ENCODE data around the gene CNOT4.
"Not testable (repeated sequence)": the region's sequence is repeated elsewhere in the genome, so short reads cannot be mapped to it uniquely, and the experiment has no call there.

CNOT4 gene

DNA sequence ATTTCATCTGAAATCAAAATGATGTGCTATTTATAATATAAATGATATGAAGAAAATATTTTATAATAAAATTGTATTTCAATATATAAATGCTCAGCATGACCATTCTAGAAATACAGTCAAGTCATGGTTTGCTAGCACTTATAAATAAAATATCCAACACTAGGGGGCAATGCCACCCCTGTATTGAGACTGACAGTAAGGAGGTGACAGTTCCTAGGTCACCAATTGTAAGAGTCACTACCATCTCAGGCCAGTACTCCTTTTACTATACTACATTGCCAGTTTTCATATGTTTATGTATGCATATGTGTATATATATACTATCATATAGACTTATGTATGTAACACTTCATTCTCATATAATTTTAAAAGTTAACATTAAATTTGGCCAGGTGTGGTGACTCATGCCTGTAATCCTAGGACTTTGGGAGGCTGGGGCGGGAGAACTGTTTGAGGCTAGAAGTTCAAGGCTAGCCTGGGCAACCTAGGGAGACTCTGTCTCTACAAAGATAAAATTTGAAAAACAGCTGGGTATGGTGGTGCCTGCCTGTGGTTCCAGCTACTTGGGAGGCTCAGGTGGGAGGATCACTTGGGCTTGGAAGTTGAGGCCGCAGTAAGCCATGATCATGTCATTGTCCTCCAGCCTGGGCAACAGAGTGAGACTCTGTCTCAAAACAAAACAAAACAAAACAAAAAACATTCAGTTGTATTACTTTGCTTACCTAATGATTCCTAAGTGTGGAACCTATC is 2.4 kb upstream of the CNOT4 start:
- peak; percentile 25 for DNase-seq

DNA sequence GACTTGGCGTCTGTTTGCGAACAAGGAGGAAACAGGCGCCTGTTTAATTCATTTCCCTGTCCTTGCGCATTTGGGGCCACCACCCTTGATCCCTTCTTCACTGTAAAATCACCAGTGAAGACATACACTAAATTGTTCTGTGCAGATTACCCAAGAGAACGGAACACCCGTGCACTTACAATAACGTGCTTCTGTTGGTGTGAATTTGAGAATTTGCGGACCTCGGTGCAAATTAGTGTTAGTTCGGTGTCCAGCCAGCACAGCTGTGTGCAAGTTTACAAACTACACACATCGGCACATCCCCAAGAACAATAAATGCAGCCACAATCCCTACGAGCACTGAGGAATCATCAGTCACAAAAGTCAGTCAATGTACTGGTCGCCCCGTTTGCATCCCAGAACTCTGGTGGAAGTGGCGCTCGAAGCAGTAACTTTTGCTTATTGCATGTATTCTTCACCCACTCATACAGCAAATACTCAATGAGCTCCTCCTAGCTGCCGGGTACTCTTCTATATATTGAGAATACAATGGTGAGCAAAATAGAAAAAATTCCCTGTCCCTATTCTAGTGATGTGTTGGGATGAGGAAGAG is 786 bp upstream of the CNOT4 start:
- no peak for DNase-seq

DNA sequence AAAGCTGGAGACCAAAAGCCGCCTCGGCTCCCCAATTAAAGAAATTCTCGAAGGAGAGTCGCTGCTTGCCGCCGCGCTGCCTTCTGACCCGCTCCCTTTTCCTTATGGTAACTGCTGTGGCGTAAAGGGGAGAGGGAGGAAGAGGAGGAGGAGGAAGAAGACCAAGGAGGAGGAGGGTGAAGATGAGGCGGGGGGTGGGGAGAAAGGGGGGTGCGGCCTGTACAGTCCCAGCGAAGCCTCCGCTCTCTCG is 388 bp downstream of the CNOT4 start:
- no peak for DNase-seq

DNA sequence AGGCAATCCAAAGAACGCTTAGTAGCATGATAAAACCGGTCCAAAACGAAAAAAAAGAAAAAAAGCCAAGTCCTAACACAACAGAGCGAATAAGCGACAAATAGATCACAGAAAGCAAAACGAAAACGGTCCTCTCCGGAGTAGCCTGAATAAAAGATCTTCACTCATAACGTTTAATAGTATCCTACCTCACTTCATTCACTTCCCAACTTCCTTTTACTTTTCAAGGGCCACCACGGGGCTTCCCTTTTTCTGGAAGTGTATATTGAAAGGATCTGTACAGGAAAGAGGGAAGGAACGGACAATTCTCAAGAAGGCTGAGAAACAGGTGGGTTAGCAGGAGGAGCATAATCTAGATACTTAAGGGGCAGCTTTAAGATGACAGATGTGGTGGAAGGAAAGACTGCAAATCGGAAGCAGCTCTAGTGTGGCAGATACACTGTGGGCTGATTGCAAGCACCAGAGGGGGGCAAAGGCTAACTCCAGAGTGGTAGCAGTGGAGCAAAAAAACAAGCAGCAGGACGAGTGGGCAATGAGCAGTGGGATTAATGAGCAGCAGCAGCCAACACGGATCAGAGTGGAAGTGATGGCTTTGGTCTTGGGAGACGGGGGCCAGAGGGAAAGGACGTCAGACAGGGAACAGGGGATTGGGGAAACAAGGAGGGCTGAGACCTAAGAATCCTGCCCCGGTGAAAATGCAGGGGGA is 866 bp downstream of the CNOT4 start:
- DNase-seq, result no peak

DNA sequence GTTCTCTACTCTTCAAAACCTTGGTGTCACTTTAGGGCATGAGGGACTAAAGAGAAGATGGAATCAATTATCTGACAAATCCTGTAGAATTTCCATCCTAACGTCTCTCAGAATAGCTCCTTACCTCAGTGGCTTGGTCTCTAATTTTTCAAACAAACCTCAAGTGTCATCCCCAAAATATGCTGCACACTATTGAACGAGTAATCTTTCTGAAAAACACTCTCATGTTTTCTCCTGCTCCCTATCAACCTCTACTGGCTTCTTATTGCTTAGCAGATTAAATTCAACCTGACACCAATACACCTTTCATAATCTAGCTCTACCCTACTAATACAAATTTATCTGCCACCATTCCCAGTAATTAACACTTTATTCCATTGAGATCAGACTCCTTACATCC is 8.5 kb downstream of the CNOT4 start:
- DNase-seq, result no peak

DNA sequence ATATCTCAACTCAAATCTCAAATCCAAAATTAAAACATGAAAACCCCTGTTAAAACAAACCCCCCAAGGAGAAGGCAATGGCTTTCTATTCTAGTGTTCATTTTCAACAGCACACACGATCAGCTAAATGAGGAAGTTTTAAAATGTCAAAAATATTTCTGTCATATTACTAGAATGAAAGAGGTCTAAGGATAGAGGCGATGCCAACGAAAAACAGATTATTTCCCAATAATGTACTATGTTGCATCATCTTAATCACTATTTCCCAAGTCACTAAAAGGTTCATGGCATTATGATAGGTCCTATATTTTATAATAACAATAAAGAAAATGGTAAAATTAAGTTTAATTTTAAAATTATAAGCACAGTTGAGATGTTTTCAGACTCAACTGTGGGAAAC is 10.1 kb downstream of the CNOT4 start:
- no peak for DNase-seq

DNA sequence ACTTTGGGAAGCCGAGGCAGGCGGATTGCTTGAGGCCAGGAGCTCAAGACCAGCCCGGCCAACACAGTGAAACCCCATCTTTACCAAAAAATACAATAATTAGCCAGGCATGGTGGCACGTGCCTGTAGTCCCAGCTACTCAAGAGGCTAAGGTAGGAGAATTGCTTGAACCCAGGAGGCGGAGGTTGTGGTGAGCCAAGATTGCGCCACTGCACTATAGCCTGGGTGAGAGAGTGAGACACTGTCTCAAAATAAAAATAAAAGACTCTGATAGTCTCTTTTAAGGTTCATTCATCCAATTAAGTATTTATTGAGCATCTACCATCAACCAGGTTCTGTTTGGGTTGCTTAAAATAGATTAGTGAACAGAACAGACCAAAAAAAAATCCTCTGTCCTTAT is 12.7 kb downstream of the CNOT4 start:
- DNase-seq, result not testable (repeated sequence)

DNA sequence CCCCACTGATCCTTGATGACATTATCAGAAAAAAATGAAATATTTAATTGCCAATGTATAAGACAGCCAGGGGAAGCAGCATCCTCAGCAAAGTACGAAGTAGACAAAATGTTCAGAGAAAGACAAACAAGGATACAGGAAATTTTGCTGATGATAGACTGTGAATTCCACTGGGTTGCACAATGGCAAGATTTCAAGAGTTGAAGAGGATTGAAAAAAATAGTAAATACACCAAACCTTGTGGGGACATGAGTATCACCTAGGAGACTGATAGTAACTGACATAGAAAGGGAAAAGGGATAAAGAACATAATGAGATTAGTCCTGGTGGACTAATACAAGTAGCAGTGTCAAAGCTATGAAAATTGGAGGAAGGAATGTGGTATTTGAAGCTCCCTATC is 16.5 kb downstream of the CNOT4 start:
- no peak for DNase-seq

DNA sequence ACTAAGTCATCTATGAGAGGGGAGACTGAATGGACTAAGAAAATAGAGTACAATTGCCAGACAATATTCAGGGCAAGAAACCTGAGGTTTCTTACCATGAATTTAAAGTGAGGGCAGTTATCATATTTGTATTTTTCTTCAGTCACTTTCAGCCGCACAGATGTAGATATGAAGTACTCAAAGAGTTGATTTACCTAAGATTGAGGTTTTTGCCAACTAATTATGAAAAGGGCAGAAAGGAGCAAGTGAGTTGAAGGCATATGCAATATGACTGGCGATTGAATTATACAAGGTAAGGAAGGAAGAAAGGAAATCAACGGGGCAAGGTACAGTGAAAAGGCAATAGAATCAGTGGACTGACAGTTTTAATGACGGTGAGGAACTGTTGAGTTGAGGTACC is 17.8 kb downstream of the CNOT4 start:
- no peak for DNase-seq

DNA sequence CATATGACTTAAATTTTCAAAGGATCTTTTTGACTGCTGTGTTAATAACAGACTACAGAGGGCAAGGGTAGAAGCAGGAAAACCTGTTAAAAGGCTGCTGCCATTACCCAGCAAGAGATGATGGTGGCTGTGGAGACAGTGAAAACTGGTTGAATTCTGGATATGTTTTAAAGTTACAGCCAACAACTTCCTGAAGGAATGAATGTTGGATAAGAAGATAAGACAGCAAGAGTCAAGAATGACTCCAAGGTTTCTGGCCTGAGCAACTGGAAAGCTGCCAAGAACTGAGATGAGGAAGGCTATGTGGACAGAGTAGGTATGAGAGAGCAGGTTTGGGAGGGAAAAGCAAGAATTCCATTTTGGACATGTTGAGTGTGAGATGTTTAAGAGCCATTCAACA is 19.1 kb downstream of the CNOT4 start:
- DNase-seq, result no peak

DNA sequence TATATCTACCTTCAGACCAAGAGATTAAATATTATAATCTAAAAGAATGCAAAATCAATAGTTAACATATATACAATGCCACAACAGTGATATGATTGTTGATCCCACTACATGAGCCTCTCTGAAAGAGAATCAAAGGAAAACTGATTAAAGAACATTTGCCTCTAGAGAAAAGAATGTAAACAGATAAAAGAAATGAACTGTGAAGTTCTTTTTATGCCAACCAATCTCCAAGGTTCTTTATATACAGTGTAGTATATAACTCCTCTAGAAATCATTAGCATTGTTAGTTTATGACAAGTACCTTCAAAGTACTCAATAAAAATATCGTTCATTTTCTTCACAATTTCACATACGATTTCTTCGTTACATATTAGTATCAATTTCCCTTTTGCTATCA is 20.1 kb downstream of the CNOT4 start:
- DNase-seq, result no peak

DNA sequence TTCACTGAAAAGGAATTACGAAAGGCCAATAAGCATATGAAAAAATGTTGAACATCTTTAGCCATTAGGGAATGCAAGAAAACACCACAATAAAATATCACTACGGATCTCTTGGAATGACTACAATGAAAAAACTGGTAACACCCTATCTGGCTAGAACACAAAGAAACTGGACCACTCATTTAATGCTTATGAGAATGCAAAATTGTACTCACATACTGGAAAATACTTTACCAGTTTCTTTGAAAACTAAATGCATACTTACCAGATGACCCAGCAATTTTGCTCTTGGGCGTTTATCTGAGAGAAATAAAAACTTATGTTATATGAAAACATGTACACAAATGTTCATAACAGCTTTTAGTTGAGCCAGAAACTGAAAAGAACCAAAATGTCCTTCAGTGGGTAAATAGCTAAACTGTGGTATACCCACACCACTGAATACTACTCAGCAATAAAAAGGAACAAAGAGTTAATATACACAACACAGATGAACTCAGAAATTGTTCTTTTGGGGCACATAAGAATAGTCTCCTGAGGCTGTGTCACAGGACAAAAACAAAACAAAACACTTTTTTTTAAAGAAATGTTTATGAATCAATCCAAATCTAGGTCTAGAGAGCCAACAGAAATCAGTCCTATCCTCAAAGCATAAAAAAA is 23.5 kb downstream of the CNOT4 start:
- no peak for DNase-seq

DNA sequence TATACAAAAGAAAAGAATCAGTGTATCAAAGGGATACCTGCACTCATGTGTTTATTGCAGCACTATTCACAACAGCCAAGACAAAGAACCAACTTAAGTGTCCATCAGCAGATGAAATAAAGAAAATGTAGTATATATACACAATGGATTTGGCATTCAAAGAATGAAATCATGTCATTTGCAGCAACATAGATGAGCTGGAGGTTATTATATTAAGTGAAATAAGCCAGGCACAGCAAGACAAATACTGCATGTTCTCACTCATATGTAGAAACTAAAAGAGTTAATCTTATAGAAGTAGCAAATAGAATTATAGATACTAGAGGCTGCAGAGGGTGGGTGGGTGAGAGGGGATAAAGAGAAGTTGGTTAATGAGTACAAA is 28.3 kb downstream of the CNOT4 start:
- DNase-seq, result no peak

DNA sequence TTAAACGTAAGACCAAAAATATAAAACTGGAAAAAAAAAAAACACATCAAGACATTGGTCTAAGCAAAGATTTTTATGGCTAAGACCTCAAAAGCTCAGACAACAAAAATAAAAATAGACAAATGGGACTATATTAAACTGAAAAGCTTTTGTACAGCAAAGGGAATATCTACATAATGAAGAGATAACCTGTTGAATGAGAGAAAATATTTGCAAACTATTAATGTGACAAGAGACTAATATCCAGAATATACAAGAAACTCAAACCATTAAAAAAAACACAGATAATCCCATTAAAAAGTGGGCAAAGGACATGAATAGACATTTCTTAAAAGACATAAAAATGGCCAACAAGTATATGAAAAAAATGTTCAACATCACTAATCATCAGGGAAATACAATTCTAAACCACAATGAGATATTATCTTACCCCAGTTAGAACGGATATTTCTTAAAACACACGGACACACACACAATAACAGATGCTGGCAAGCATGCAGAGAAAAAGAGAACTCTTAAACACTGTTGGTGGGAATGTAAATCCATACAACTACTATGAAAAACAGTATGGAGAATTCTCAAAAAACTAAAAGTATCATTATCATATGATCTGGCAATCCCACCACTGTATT is 28.8 kb downstream of the CNOT4 start:
- no peak for DNase-seq

DNA sequence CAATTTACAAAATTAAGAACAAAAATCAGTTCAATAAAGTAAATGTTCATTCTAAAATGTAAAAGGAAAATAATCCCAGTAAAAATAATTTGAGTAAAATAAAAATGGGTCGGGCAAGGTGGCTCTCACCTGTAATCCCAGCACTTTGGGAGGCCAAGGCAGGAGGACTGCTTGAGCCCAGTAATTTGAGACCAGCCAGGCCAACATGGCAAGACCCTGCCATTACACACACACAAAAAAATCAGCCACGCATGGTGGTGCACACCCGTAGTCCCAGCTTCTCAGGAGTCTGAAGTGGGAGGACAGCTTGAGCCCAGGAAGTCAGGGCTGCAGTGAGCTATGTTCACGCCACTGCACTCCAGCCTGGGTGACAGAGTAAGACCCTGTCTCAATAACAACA is 34.4 kb downstream of the CNOT4 start:
- DNase-seq, result no peak

DNA sequence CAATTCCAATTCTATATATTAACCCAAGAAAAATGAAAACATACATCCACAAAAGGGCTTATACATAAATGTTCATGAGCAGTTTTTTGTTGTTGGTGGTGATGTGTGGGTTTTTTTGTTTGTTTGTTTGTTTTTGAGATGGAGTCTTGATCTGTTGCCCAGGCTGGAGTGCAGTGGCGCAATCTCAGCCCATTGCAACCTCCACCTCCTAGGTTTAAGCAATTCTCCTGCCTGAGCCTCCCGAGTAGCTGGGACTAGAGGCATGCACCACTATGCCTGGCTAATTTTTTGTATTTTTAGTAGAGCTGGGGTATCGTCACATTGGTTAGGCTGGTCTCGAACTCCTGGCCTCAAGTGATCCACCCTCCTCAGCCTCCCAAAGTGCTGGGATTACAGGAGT is 40.2 kb downstream of the CNOT4 start:
- not testable (repeated sequence) for DNase-seq

DNA sequence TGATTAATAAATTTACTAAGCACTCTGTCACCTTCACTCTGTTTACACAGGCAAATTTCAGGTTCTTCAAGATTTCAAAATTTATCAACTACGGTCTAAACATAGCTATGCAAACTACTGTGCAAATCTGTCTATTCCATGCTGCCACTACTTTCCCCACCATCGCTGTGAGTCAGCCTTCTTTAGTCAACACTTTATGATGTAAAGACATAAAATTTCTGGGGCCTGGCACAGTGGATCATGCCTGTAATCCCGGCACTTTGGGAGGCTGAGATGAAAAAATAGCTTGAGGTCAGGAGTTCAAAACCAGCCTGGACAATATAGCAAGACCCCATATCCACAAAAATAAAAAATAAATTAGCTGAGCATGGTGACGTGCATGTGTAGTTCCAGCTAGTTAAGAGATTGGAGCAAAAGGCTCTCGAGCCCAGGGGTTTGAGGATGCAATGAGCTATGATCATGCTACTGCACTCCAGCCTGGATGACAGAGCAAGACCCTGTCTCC is 42.6 kb downstream of the CNOT4 start:
- no peak for DNase-seq

DNA sequence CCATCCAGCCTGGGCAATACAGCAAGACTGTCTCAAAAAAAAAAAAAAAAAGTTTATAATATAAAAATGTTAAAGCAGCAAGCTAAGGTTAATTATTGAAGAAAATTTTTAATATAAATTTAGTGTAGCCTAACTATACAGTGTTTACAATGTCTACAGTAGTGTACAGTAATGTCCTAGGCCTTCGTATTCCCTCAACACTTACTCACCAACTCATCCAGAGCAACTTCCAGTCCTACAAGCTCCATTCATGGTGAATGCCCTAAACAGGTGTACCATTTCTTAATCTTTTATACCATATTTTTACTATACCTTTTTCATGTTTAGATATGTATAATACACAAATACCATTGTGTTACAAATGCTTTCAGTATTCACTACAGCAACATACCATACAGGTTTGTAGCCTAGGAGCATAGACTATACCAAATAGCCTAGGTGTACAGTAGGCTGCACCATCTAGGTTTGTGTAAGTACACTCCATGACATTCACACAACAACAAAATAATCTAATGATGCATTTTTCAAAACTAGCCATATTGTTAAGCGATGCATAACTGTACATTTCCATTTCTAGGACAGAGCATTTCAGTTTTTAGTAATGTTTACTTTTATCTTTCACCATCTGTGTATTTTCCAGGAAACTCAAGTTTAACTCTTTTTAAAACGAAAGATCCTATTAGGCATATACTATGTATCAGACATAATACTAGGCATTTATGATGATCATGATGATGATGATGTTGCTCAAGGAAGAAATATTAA is 43.3 kb downstream of the CNOT4 start:
- no peak for DNase-seq

DNA sequence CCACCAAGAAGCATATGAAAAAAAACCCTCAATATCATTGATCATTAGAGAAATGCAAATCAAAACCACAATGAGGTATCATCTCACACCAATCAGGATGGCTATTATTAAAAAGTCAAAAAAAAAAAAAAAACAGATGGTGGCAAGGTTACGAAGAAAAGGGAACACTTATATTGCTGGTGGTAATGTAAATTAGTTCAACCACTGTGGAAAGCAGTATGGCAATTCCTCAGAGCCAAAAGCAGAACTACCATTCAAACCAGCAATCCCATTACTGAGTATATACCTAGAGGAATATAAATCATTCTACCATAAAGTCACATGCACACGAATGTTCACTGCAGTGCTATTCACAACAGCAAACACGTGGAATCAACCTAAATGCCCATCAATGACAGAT is 46.0 kb downstream of the CNOT4 start:
- no peak for DNase-seq

DNA sequence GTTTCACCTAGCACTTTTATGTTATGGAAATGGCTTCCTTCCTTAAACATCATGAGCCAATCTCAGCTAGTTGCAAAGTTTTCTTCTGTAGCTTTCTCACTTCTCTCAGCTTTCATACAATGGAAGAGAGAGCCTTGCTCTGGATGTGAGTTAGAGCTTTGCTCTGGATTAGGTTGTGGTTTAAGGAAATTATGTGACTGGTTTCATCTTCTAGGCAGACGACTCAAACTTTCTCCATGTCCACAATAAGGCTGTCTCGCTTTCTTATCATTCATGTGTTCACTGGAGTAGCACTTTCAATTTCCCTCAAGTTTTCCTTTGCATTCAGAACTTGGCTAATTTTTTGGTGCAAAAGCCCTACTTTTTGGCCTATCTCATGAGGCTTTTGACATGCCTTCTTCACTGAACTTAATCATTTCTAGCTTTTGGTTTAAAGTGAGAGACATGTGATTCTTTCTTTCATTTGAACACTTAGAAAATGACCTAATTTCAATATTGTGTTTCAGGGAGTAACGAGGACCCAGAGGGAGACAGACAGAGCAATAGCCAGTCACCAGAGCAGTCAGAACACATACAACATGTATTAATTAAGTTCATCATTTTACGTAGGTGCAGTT is 49.8 kb downstream of the CNOT4 start:
- no peak for DNase-seq

DNA sequence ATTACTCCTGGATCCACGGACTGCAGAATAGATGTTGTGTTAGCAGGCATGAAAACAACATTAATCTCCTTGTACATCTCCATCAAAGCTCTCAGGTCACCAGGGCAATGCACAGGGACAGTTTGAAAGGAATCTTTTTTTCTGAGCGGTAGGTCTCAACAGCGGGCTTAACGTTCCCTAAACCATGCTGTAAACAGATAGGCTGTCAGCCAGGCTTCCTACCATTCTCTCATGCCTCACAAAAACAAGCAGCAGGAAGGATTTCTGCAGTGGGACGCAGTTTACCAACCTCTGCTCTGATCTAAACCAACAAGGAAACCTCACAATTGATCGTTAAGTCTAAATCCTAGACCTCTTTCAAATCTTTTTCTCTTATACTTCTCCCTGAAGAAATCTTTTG is 50.8 kb downstream of the CNOT4 start:
- no peak for DNase-seq

DNA sequence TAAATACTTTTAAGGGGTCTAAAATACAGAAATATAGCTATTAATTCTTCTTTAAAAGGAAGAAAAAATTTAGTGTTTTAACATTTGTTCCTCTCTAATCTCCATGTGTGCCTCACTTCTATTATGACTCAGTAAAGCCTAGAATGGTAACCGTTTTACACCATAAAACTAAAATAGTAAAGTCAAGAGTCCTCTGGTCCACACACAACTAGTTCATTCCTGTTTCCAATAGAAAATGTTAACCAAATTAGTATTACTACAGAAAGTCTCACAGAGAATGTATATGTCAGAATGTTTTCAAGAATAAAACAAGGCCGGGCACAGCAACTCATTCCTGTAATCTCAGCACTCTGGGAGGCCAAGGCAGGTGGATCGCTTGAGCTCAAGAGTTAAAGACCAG is 55.8 kb downstream of the CNOT4 start:
- no peak for DNase-seq

Data from NCI-H2107 (cell line).